A673 (cell line): ENCODE results near the gene CD8B2. TPM values are rescaled to one million over a fixed set of nuclear protein-coding genes. Genes with fewer than 3 reads are reported as not detected.
"Not testable (repeated sequence)": the region's sequence is repeated elsewhere in the genome, so short reads cannot be mapped to it uniquely, and the experiment has no call there.

ENCODE experiments used
- BruUV-seq: library from RNA; stranded (reverse); fragments of 400-500 nt; replicated peaks from 2 replicates; lab custom pipeline; 2021; lab: Mats Ljungman, UMichigan
- CTCF ChIA-PET: fragments of 300-600 bp; sonication (Branson Sonifier 250); formaldehyde crosslinking; loops from one replicate; lab custom pipeline; 2022; ENCODE audit warnings: antibody characterized with exemption; lab: Charles Lee
- POLR2A ChIA-PET: fragments of 300-600 bp; sonication (Branson Sonifier 250); formaldehyde crosslinking; loops from one replicate; lab custom pipeline; 2022; ENCODE audit warnings: antibody characterized with exemption; ENCODE audit not compliant: low non-redundant PET; lab: Charles Lee
- DNase-seq: peaks from one replicate; pipeline ENCODE4 v3.0.0-alpha.2; 2015; ENCODE audit warnings: low spot score
- H3K27ac ChIP-seq: fragments of 200-600 bp; sonication (generic); 2 replicates; pipeline ENCODE4 v1.5.1; 2016; ENCODE audit warnings: mixed run types, low read depth, mild to moderate bottlenecking, mixed read lengths, antibody characterized with exemption, low read length; ENCODE audit not compliant: poor library complexity, severe bottlenecking
- H3K27me3 ChIP-seq: fragments of 200-600 bp; sonication (generic); replicated peaks from 2 replicates; pipeline ENCODE4 v1.6.1; 2017; ENCODE audit warnings: mixed run types, low read depth, mild to moderate bottlenecking, mixed read lengths, antibody characterized with exemption, low read length; ENCODE audit not compliant: insufficient read depth, poor library complexity
- H3K36me3 ChIP-seq: fragments of 200-600 bp; sonication (generic); 2 replicates; pipeline ENCODE4 v1.6.1; 2016; ENCODE audit warnings: mixed run types, mild to moderate bottlenecking, mixed read lengths, antibody characterized with exemption, low read length; ENCODE audit not compliant: insufficient read depth, poor library complexity, severe bottlenecking
- H3K4me1 ChIP-seq: fragments of 200-600 bp; sonication (generic); 2 replicates; pipeline ENCODE4 v1.6.1; 2017; ENCODE audit warnings: mixed run types, mild to moderate bottlenecking, mixed read lengths, antibody characterized with exemption, low read length; ENCODE audit not compliant: insufficient read depth, poor library complexity, severe bottlenecking
- H3K4me3 ChIP-seq: fragments of 200-600 bp; sonication (generic); 2 replicates; pipeline ENCODE4 v1.5.1; 2016; ENCODE audit warnings: low read depth, mixed run types, mild to moderate bottlenecking, mixed read lengths, low read length; ENCODE audit not compliant: poor library complexity, severe bottlenecking
- H3K9me3 ChIP-seq: fragments of 200-600 bp; sonication (generic); 2 replicates; pipeline ENCODE4 v1.6.1; 2016; ENCODE audit warnings: mixed run types, low read depth, mild to moderate bottlenecking, mixed read lengths, antibody characterized with exemption, low read length; ENCODE audit not compliant: poor library complexity, severe bottlenecking
- EZH2 ChIP-seq: fragments of 200-600 bp; sonication (generic); IDR thresholded peaks from 2 replicates; pipeline ENCODE4 v1.6.1; 2017; ENCODE audit warnings: borderline replicate concordance, low read depth, mild to moderate bottlenecking, mixed read lengths, antibody characterized with exemption, low read length; ENCODE audit not compliant: poor library complexity, severe bottlenecking
- intact Hi-C: fragments of 100-400 bp; cut with micrococcal nuclease; formaldehyde crosslinking; loops from one replicate; pipeline ENCODE4 v1.10.0; 2022; ENCODE audit not compliant: unreplicated experiment
- total RNA-seq: library from RNA; stranded (reverse); gene quantifications from 2 replicates; pipeline ENCODE4 v1.2.3, GENCODE V29; 2021
- TF ChIP-seq, protein P1 (sequence below): fragments of 300-800, 200-600 bp; sonication (generic); conservative IDR thresholded peaks from 2 replicates; pipeline ENCODE4 v1.5.1; 2017; ENCODE audit warnings: low read depth, mild to moderate bottlenecking, antibody characterized with exemption, low read length, moderate library complexity, mixed read lengths

CD8B2 gene
- total RNA-seq, 1 experiment from 2014 or later = not detected

GRCh38 chr2:106555053-106555452, 67.9 kb downstream of the CD8B2 start:
- Histone ChIP-seq H3K27me3 (no peaks in the 10 kb centered on the region), H3K4me3 (no peak overlapping the region), H3K36me3 (no peaks in the 10 kb centered on the region), H3K9me3 (no peaks in the 10 kb centered on the region), H3K27ac (no peak overlapping the region), H3K4me1 (no peaks in the 10 kb centered on the region)
- DNase-seq = no peak
- TF ChIP-seq, protein P1, sequence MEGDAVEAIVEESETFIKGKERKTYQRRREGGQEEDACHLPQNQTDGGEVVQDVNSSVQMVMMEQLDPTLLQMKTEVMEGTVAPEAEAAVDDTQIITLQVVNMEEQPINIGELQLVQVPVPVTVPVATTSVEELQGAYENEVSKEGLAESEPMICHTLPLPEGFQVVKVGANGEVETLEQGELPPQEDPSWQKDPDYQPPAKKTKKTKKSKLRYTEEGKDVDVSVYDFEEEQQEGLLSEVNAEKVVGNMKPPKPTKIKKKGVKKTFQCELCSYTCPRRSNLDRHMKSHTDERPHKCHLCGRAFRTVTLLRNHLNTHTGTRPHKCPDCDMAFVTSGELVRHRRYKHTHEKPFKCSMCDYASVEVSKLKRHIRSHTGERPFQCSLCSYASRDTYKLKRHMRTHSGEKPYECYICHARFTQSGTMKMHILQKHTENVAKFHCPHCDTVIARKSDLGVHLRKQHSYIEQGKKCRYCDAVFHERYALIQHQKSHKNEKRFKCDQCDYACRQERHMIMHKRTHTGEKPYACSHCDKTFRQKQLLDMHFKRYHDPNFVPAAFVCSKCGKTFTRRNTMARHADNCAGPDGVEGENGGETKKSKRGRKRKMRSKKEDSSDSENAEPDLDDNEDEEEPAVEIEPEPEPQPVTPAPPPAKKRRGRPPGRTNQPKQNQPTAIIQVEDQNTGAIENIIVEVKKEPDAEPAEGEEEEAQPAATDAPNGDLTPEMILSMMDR = no peak
- no peak for TF ChIP-seq EZH2
- ChIA-PET POLR2A (no interaction called here), CTCF (no interaction called here)
- intact Hi-C loops = no loop called here
- no TSS peak for BruUV-seq

DNA sequence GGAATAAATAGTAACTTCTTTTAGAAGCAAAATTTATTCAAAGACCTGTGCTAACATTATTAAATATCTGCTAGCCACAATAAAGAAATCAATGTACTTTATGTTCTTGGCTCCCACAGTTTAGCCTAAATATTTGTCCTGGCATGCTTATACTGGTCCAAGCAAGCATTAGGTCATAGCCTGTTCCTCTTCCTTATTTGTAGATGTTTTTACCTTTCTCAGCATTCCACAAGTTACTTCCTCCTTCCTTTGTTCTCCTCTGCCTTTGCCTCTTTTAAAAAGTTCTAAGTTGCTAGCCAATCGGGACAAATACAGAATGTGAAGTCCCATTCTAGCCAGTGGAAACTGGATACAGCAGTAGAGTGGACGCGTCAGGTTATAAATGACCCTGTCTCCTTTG, 72.6 kb downstream of the CD8B2 start:
- CTCF ChIA-PET, intact Hi-C loops, H3K27ac ChIP-seq, POLR2A ChIA-PET, H3K9me3 ChIP-seq, BruUV-seq, H3K36me3 ChIP-seq, H3K4me1 ChIP-seq, H3K27me3 ChIP-seq, H3K4me3 ChIP-seq, DNase-seq: not testable (repeated sequence)

GRCh38 chr2:106560773-106561172, 73.6 kb downstream of the CD8B2 start:
- TF ChIP-seq, protein P1 = no peak
- TF ChIP-seq EZH2 = no peak
- CTCF ChIA-PET = no interaction called here
- Histone ChIP-seq H3K27me3 (no peaks in the 10 kb centered on the region), H3K27ac (no peak overlapping the region), H3K4me1 (no peaks in the 10 kb centered on the region), H3K4me3 (no peak overlapping the region), H3K9me3 (no peaks in the 10 kb centered on the region), H3K36me3 (no peaks in the 10 kb centered on the region)
- intact Hi-C loops = no loop called here
- POLR2A ChIA-PET = no interaction called here
- BruUV-seq = no TSS peak
- DNase-seq = no peak

- intact Hi-C loops = no loop called here
- H3K27ac ChIP-seq = no peak overlapping the region
- TF ChIP-seq, protein P1 = no peak
- no peak for TF ChIP-seq EZH2
- H3K36me3 ChIP-seq = no peaks in the 10 kb centered on the region
- no peak for DNase-seq
- POLR2A ChIA-PET = no interaction called here
- H3K4me3 ChIP-seq = no peak overlapping the region
- CTCF ChIA-PET = no interaction called here
- no peaks in the 10 kb centered on the region for H3K9me3 ChIP-seq
- H3K4me1 ChIP-seq = no peaks in the 10 kb centered on the region
- no peaks in the 10 kb centered on the region for H3K27me3 ChIP-seq
- no TSS peak for BruUV-seq
These were observed 74.2 kb downstream of the CD8B2 start for GRCh38 chr2:106561356-106561755.
